ENCODE results near the gene SPI1. TPM values are rescaled to one million over a fixed set of nuclear protein-coding genes. Genes with fewer than 3 reads are reported as not detected.
A peak's percentile ranks its signal among the peaks of the same experiment; 100 is the strongest.

Gene SPI1
- total RNA-seq, 3 donors from 2014 or later: 12.5 to 34.9 (median 15.2) TPM

DNA sequence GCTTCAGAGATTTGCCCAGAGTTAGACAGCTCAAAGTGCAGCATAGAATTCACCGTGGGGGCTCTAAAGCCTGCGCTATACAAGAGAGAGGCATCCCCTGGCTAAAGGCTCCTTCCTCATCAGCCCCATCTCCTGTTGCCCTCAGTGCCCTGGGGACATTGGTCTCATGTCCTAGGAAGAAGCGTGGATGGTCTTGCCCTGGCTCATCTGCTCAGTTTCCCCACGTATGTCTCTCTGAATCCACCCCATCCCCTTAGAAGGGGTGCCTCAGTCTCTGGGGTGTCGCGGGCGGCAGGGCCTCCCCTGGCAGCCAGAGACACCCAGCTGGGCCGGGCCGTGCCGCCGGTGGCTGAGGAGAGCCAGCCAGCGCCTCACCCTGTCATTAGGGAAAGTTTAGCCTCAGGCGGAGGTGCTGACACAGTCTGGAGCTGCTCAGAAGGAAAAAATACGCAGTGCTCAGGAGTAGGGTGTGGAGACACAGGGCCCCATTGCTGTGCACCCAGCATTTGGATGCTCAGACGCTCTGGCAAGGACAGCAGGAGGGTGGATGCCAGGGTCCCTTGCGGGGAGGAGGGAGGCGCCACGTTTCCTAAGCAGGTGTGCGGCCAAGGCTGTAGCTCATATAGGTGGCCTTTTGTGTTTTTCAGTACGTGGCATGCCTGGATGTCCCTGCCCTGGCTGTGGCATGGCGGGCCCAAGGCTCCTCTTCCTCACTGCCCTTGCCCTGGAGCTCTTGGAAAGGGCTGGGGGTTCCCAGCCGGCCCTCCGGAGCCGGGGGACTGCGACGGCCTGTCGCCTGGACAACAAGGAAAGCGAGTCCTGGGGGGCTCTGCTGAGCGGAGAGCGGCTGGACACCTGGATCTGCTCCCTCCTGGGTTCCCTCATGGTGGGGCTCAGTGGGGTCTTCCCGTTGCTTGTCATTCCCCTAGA is 31.4 kb upstream of the SPI1 start:
- intact Hi-C loops (cut with DNase I; ENCODE audit: low total_unique reads): no loop called here
- peaks cover 18 to 26% of the 10 kb centered on the region in 2 donors for H3K4me1 ChIP-seq
- peak overlapping the region; percentile 75 to 91 (median 75) for H3K4me3 ChIP-seq
- no peak for DNase-seq (ENCODE audit: low spot score in 2 of 2)
- no peak for TF ChIP-seq POLR2AphosphoS5 (IDR thresholded peaks at IDR 0.05)
- no peak for TF ChIP-seq POLR2A (IDR thresholded peaks at IDR 0.05)
- TF ChIP-seq, protein P1, sequence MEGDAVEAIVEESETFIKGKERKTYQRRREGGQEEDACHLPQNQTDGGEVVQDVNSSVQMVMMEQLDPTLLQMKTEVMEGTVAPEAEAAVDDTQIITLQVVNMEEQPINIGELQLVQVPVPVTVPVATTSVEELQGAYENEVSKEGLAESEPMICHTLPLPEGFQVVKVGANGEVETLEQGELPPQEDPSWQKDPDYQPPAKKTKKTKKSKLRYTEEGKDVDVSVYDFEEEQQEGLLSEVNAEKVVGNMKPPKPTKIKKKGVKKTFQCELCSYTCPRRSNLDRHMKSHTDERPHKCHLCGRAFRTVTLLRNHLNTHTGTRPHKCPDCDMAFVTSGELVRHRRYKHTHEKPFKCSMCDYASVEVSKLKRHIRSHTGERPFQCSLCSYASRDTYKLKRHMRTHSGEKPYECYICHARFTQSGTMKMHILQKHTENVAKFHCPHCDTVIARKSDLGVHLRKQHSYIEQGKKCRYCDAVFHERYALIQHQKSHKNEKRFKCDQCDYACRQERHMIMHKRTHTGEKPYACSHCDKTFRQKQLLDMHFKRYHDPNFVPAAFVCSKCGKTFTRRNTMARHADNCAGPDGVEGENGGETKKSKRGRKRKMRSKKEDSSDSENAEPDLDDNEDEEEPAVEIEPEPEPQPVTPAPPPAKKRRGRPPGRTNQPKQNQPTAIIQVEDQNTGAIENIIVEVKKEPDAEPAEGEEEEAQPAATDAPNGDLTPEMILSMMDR (IDR thresholded peaks at IDR 0.05): no peak
- H3K27ac ChIP-seq: peak overlapping the region; percentile 96 to 97
- H3K36me3 ChIP-seq: no peaks in the 10 kb centered on the region
- H3K9me3 ChIP-seq: no peaks in the 10 kb centered on the region
- no peaks in the 10 kb centered on the region for H3K27me3 ChIP-seq

DNA sequence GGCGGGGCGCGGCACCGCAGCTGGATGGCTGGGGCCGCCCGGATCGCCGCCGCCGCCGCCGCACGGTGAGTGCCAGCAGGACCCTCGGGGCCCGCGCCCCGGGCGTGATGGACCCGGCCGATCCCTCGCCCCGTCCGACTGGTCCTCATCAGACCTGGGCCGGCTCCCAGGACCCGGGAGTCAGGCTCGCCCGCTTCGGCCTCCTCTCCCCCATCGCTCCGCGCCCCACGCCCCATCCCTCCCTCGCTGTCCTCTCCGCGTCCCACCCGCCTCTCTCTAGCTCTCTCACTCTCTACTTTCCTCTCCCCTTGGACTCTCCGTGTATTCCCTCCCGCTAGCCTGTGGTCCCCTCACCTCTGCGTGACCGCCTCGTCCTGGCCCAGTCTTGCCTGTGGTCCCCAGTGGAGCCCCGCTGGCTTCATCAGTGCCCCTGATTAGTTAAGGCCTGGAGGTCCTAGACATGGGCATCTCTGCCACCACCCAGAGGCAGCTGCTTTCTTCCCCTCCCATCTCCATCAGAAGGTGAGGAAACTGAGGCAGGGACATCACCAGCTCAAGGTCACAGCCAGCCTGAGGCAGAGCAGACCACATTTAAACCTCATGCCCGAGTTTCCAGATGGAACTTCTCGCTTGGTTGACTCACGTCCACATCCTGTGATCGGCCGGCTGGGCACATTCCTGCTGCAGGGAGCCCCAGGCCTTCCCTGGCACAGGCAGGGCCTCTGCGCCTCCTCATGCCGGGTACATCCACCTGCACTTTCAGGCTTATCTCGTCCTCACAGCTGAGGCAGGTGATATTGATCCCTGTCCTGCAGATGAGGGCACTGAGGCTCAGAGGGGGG is 30.5 kb upstream of the SPI1 start:
- Histone ChIP-seq H3K27me3 (no peaks in the 10 kb centered on the region), H3K36me3 (no peaks in the 10 kb centered on the region), H3K9me3 (no peaks in the 10 kb centered on the region), H3K4me1 (peaks cover 18 to 26% of the 10 kb centered on the region in 2 donors), H3K4me3 (peak overlapping the region; percentile 75 to 91 (median 75)), H3K27ac (peak overlapping the region; percentile 96 to 97)
- TF ChIP-seq POLR2AphosphoS5 (IDR thresholded peaks at IDR 0.05): peak in 2 of 3 donors; percentile 32 to 66
- TF ChIP-seq, protein P1 (IDR thresholded peaks at IDR 0.05): no peak
- peak; percentile 68 to 79 for DNase-seq (ENCODE audit: low spot score in 2 of 2)
- intact Hi-C loops (cut with DNase I; ENCODE audit: low total_unique reads): no loop called here

DNA sequence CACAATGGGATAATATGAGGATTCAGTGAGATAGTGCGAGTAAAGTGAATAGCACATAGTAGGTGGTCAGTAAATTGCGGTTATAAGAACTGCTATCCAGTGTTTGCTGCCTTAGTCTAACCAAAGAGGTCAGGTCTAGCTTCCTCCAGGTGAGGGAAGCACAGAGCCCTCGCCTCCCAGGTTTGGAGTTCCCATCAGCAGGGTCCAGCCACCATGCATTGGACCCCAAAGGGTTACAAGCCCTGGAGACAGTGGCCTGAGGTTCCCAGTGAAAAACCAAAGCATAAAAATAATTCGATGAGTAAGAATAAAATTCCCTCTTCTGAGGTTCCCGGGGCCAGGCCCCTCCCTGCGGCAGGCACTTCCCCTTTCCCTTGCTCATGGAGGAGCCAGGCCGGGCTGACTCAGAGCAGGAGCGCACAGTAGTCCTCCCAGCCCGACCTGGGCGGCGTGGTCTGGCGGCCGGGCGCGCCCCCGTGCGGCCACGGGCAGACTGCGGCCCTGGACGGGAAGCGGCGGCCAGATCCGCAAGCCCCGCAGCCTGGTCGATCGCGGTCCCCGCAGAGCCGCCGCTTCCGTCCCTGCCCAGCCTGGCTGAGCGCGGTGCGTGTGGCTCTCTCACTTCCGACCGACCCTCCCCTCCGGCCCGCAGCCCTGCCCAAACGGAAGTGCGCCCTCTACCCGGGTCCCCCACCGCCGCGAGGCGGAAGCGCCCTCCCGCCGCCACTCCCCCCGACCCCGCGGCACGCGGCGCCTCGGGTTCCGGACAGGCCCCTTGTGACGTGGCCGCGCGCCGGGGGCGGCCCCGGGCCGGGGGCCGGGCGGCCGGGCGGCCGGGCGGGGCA is 29.6 kb upstream of the SPI1 start, which contains the start of gene SLC39A13:
Gene SLC39A13, plus strand, starts transcription at position 845 of the 845 bp plus-strand sequence. CDS start 1,505 bp downstream, outside the sequence.
- peak within 1 kb of the TSS; percentile 75 to 91 (median 75) for H3K4me3 ChIP-seq
- no peaks in the 10 kb centered on the region for H3K27me3 ChIP-seq
- no peaks in the 10 kb centered on the region for H3K9me3 ChIP-seq
- TF ChIP-seq, protein P1 (IDR thresholded peaks at IDR 0.05): peak; percentile 40 to 87 (median 67)
- peak; percentile 41 for TF ChIP-seq POLR2A (IDR thresholded peaks at IDR 0.05)
- TF ChIP-seq POLR2AphosphoS5 (IDR thresholded peaks at IDR 0.05): peak; percentile 83 to 92 (median 89)
- H3K27ac ChIP-seq: peak within 1 kb of the TSS; percentile 96 to 97
- H3K4me1 ChIP-seq: peaks cover 18 to 26% of the 10 kb centered on the region in 2 donors
- no peaks in the 10 kb centered on the region for H3K36me3 ChIP-seq
- peak; percentile 93 to 95 for DNase-seq (ENCODE audit: low spot score in 2 of 2)
- intact Hi-C loops (cut with DNase I; ENCODE audit: low total_unique reads): no loop called here

DNA sequence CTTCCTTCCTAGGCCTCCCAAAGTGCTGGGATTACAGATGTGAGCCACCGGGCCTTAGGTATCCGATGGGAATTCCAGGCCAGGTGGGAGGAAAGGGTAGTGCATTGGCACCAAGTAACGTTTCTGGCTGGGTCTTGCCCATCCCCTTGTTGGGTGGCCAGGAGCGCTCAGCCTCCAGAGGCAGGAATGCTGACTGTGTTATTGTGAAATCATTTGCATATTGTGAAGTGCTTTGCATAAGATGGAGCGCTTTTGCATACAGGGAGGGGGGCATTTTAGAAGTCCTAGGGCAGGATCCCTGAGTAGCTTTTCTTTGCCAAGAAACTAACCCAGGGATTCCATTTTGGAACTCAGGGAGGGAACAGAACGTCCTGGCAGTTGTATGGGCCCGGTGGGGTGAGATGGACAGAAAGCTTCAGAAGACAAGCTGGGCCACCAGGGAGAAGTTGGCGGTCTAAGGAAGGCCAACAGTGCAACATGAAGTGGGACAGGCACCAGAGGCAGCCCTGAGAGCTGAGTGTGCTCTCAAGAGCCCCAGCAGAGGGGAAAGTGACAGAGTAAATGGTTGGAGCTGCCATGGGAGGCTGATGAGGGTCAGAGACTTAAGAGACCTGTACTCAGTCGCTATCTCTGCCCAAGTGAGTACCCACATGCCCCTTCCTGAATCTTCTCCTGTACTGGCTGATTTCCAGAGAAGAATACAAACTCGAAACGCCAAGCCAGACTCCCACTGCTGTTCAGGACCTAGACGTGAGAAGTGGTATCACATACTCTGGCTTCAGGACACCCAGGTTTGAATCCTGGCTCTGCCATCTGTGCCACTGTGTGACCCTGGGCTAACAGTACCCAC is 28.8 kb upstream of the SPI1 start:
- peak in 1 of 2 donors; percentile 64 for DNase-seq (ENCODE audit: low spot score in 2 of 2)

More for the DNA sequence above, 28.8 kb upstream of the SPI1 start:
- Histone ChIP-seq H3K4me1 (peaks cover 18 to 26% of the 10 kb centered on the region in 2 donors), H3K4me3 (peak overlapping the region; percentile 75 to 91 (median 75)), H3K27ac (peak overlapping the region; percentile 96 to 97), H3K36me3 (no peaks in the 10 kb centered on the region), H3K9me3 (no peaks in the 10 kb centered on the region), H3K27me3 (no peaks in the 10 kb centered on the region)
- intact Hi-C loops (cut with DNase I; ENCODE audit: low total_unique reads): no loop called here
- TF ChIP-seq, protein P1 (IDR thresholded peaks at IDR 0.05): peak in 1 of 3 donors; percentile 35
- TF ChIP-seq POLR2AphosphoS5 (IDR thresholded peaks at IDR 0.05) (no peak), POLR2A (IDR thresholded peaks at IDR 0.05) (no peak)

All from breast epithelium (tissue), 4 donors.